ENCODE measurements around the gene CST2. TPM values are rescaled to one million over a fixed set of nuclear protein-coding genes. Genes with fewer than 3 reads are reported as not detected.

CST2 gene
- total RNA-seq (0.94 TPM), polyA plus RNA-seq (12.7 TPM)
- long read RNA-seq, donor 1 = 0 reads
- long read RNA-seq, donor 2, partial matches to known transcripts = 0 of 1 reads
- long read RNA-seq, donor 2, other reads (novel, unspliced or antisense) = 0 of 1 reads
- long read RNA-seq, donor 3 = 0 reads
- long read RNA-seq, donor 4, partial matches to known transcripts = 0 of 2 reads
- long read RNA-seq, donor 4, other reads (novel, unspliced or antisense) = 0 of 2 reads
- long read RNA-seq, donor 5 = 0 reads
- long read RNA-seq, donor 6 = 0 reads
- long read RNA-seq, donor 7 = 0 reads
- long read RNA-seq, donor 8 = 0 reads
- long read RNA-seq, donor 9, partial matches to known transcripts = 0 of 1 reads
- long read RNA-seq, donor 9, other reads (novel, unspliced or antisense) = 0 of 1 reads
- long read RNA-seq, donor 10, partial matches to known transcripts = 0 of 1 reads
- long read RNA-seq, donor 10, other reads (novel, unspliced or antisense) = 0 of 1 reads

GRCh38 chr20:23826541-23827021 lies at the start of gene CST2:
CST2 (minus strand) TSS chr20:23826729; CDS start chr20:23826660, 69 bp downstream.
- DNase-seq (ENCODE audit: low read depth in 6 of 9, low spot score in 9 of 9) = no peak
- H3K4me1 ChIP-seq (ENCODE audit: control insufficient read depth in 2 of 2, insufficient read depth in 2 of 2, low read length in 2 of 2) = peaks cover 0 to 36% of the 10 kb centered on the region in 2 donors
- WGBS = 76% methylated on average over 4 of the region's 4 CpGs

GRCh38 chr20:23875606-23876237 lies 49.2 kb upstream of the CST2 start:
- H3K36me3 ChIP-seq (ENCODE audit: control insufficient read depth in 2 of 2, insufficient read depth in 2 of 2, low read length in 1 of 2) = no peaks in the 10 kb centered on the region
- H3K4me1 ChIP-seq (ENCODE audit: control insufficient read depth in 2 of 2, insufficient read depth in 2 of 2, low read length in 2 of 2) = peaks cover 24 to 74% of the 10 kb centered on the region in 2 donors
- H3K9me3 ChIP-seq (ENCODE audit: control insufficient read depth in 2 of 2, insufficient read depth in 1 of 2, low read length in 1 of 2) = no peaks in the 10 kb centered on the region
- 95% methylated on average over 6 of the region's 6 CpGs for WGBS
- H3K27me3 ChIP-seq (ENCODE audit: control insufficient read depth in 2 of 2, insufficient read depth in 1 of 2, low read length in 1 of 2) = no peaks in the 10 kb centered on the region
- peak in 1 of 9 donors; percentile 39 for DNase-seq (ENCODE audit: low read depth in 6 of 9, low spot score in 9 of 9)
- H3K27ac ChIP-seq (ENCODE audit: low read depth in 1 of 2, low read length in 1 of 2) = peak overlapping the region in 1 of 2 donors; percentile 90
- no peak overlapping the region for H3K4me3 ChIP-seq (ENCODE audit: low read length in 2 of 2)

More at GRCh38 chr20:23826541-23827021, at the start of gene CST2:
- Histone ChIP-seq H3K9me3 (ENCODE audit: control insufficient read depth in 2 of 2, insufficient read depth in 1 of 2, low read length in 1 of 2) (no peaks in the 10 kb centered on the region), H3K27ac (ENCODE audit: low read depth in 1 of 2, low read length in 1 of 2) (no peak within 1 kb of the TSS), H3K27me3 (ENCODE audit: control insufficient read depth in 2 of 2, insufficient read depth in 1 of 2, low read length in 1 of 2) (no peaks in the 10 kb centered on the region), H3K36me3 (ENCODE audit: control insufficient read depth in 2 of 2, insufficient read depth in 2 of 2, low read length in 1 of 2) (no peaks in the 10 kb centered on the region), H3K4me3 (ENCODE audit: low read length in 2 of 2) (no peak within 1 kb of the TSS)

GRCh38 chr20:23874747-23875146 lies 48.2 kb upstream of the CST2 start:
- H3K4me3 ChIP-seq (ENCODE audit: low read length in 2 of 2) = no peak overlapping the region
- no peaks in the 10 kb centered on the region for H3K27me3 ChIP-seq (ENCODE audit: control insufficient read depth in 2 of 2, insufficient read depth in 1 of 2, low read length in 1 of 2)
- H3K4me1 ChIP-seq (ENCODE audit: control insufficient read depth in 2 of 2, insufficient read depth in 2 of 2, low read length in 2 of 2) = peaks cover 24 to 82% of the 10 kb centered on the region in 2 donors
- WGBS = 9% methylated on average over 5 of the region's 5 CpGs
- peak overlapping the region; percentile 58 to 90 for H3K27ac ChIP-seq (ENCODE audit: low read depth in 1 of 2, low read length in 1 of 2)
- no peaks in the 10 kb centered on the region for H3K9me3 ChIP-seq (ENCODE audit: control insufficient read depth in 2 of 2, insufficient read depth in 1 of 2, low read length in 1 of 2)
- DNase-seq (ENCODE audit: low read depth in 6 of 9, low spot score in 9 of 9) = peak in 8 of 9 donors; percentile 19 to 77 (median 50)
- no peaks in the 10 kb centered on the region for H3K36me3 ChIP-seq (ENCODE audit: control insufficient read depth in 2 of 2, insufficient read depth in 2 of 2, low read length in 1 of 2)

GRCh38 chr20:23873370-23874015 lies 47.0 kb upstream of the CST2 start:
- Histone ChIP-seq H3K27me3 (ENCODE audit: control insufficient read depth in 2 of 2, insufficient read depth in 1 of 2, low read length in 1 of 2) (no peaks in the 10 kb centered on the region), H3K36me3 (ENCODE audit: control insufficient read depth in 2 of 2, insufficient read depth in 2 of 2, low read length in 1 of 2) (no peaks in the 10 kb centered on the region), H3K4me1 (ENCODE audit: control insufficient read depth in 2 of 2, insufficient read depth in 2 of 2, low read length in 2 of 2) (peaks cover 24 to 78% of the 10 kb centered on the region in 2 donors), H3K9me3 (ENCODE audit: control insufficient read depth in 2 of 2, insufficient read depth in 1 of 2, low read length in 1 of 2) (no peaks in the 10 kb centered on the region), H3K4me3 (ENCODE audit: low read length in 2 of 2) (no peak overlapping the region), H3K27ac (ENCODE audit: low read depth in 1 of 2, low read length in 1 of 2) (peak overlapping the region in 1 of 2 donors; percentile 90)
- WGBS = 37% methylated on average over 3 of the region's 3 CpGs
- peak in 1 of 9 donors; percentile 38 for DNase-seq (ENCODE audit: low read depth in 6 of 9, low spot score in 9 of 9)

- WGBS = 99% methylated on average over 1 of the region's 1 CpG
These were observed 45.5 kb upstream of the CST2 start for GRCh38 chr20:23872065-23872464.

GRCh38 chr20:23870461-23870860 lies 43.9 kb upstream of the CST2 start:
- no peak for DNase-seq (ENCODE audit: low read depth in 6 of 9, low spot score in 9 of 9)
- Histone ChIP-seq H3K9me3 (ENCODE audit: control insufficient read depth in 2 of 2, insufficient read depth in 1 of 2, low read length in 1 of 2) (no peaks in the 10 kb centered on the region), H3K4me1 (ENCODE audit: control insufficient read depth in 2 of 2, insufficient read depth in 2 of 2, low read length in 2 of 2) (peaks cover 24 to 65% of the 10 kb centered on the region in 2 donors), H3K27ac (ENCODE audit: low read depth in 1 of 2, low read length in 1 of 2) (peak overlapping the region in 1 of 2 donors; percentile 58), H3K36me3 (ENCODE audit: control insufficient read depth in 2 of 2, insufficient read depth in 2 of 2, low read length in 1 of 2) (no peaks in the 10 kb centered on the region), H3K27me3 (ENCODE audit: control insufficient read depth in 2 of 2, insufficient read depth in 1 of 2, low read length in 1 of 2) (peaks cover 0 to 5% of the 10 kb centered on the region in 2 donors), H3K4me3 (ENCODE audit: low read length in 2 of 2) (no peak overlapping the region)
- WGBS = 65% methylated on average over 4 of the region's 4 CpGs

More at GRCh38 chr20:23872065-23872464, 45.5 kb upstream of the CST2 start:
- Histone ChIP-seq H3K27me3 (ENCODE audit: control insufficient read depth in 2 of 2, insufficient read depth in 1 of 2, low read length in 1 of 2) (peaks cover 0 to 2% of the 10 kb centered on the region in 2 donors), H3K9me3 (ENCODE audit: control insufficient read depth in 2 of 2, insufficient read depth in 1 of 2, low read length in 1 of 2) (no peaks in the 10 kb centered on the region), H3K4me3 (ENCODE audit: low read length in 2 of 2) (no peak overlapping the region), H3K4me1 (ENCODE audit: control insufficient read depth in 2 of 2, insufficient read depth in 2 of 2, low read length in 2 of 2) (peaks cover 26 to 72% of the 10 kb centered on the region in 2 donors), H3K36me3 (ENCODE audit: control insufficient read depth in 2 of 2, insufficient read depth in 2 of 2, low read length in 1 of 2) (no peaks in the 10 kb centered on the region), H3K27ac (ENCODE audit: low read depth in 1 of 2, low read length in 1 of 2) (no peak overlapping the region)
- no peak for DNase-seq (ENCODE audit: low read depth in 6 of 9, low spot score in 9 of 9)

- WGBS = 95% methylated on average over 2 of the region's 2 CpGs
These were observed 43.0 kb upstream of the CST2 start for GRCh38 chr20:23869520-23869919.

GRCh38 chr20:23868321-23868720 lies 41.8 kb upstream of the CST2 start:
- H3K4me1 ChIP-seq (ENCODE audit: control insufficient read depth in 2 of 2, insufficient read depth in 2 of 2, low read length in 2 of 2) = peaks cover 7 to 44% of the 10 kb centered on the region in 2 donors
- DNase-seq (ENCODE audit: low read depth in 6 of 9, low spot score in 9 of 9) = no peak
- H3K4me3 ChIP-seq (ENCODE audit: low read length in 2 of 2) = no peak overlapping the region
- 64% methylated on average over 5 of the region's 5 CpGs for WGBS
- H3K9me3 ChIP-seq (ENCODE audit: control insufficient read depth in 2 of 2, insufficient read depth in 1 of 2, low read length in 1 of 2) = no peaks in the 10 kb centered on the region
- no peak overlapping the region for H3K27ac ChIP-seq (ENCODE audit: low read depth in 1 of 2, low read length in 1 of 2)
- H3K27me3 ChIP-seq (ENCODE audit: control insufficient read depth in 2 of 2, insufficient read depth in 1 of 2, low read length in 1 of 2) = peaks cover 0 to 5% of the 10 kb centered on the region in 2 donors
- H3K36me3 ChIP-seq (ENCODE audit: control insufficient read depth in 2 of 2, insufficient read depth in 2 of 2, low read length in 1 of 2) = no peaks in the 10 kb centered on the region

More at GRCh38 chr20:23869520-23869919, 43.0 kb upstream of the CST2 start:
- no peak overlapping the region for H3K27ac ChIP-seq (ENCODE audit: low read depth in 1 of 2, low read length in 1 of 2)
- H3K9me3 ChIP-seq (ENCODE audit: control insufficient read depth in 2 of 2, insufficient read depth in 1 of 2, low read length in 1 of 2) = no peaks in the 10 kb centered on the region
- H3K36me3 ChIP-seq (ENCODE audit: control insufficient read depth in 2 of 2, insufficient read depth in 2 of 2, low read length in 1 of 2) = no peaks in the 10 kb centered on the region
- H3K4me3 ChIP-seq (ENCODE audit: low read length in 2 of 2) = no peak overlapping the region
- H3K27me3 ChIP-seq (ENCODE audit: control insufficient read depth in 2 of 2, insufficient read depth in 1 of 2, low read length in 1 of 2) = peaks cover 0 to 5% of the 10 kb centered on the region in 2 donors
- H3K4me1 ChIP-seq (ENCODE audit: control insufficient read depth in 2 of 2, insufficient read depth in 2 of 2, low read length in 2 of 2) = peaks cover 16 to 55% of the 10 kb centered on the region in 2 donors
- no peak for DNase-seq (ENCODE audit: low read depth in 6 of 9, low spot score in 9 of 9)

Data from thymus (tissue), 14 donors.